GM12878 (cell line): ENCODE measurements around the gene CDH4. TPM values are rescaled to one million over a fixed set of nuclear protein-coding genes. Genes with fewer than 3 reads are reported as not detected.

Experiments
- ATAC-seq: fragments of 200-7000 bp; cut with Tn5 transposase; 3 replicates; pipeline ENCODE4 v1.9.1; 2020; ENCODE audit warnings: mild to moderate bottlenecking, moderate library complexity
- BruUV-seq: library from RNA; stranded (reverse); fragments of 400-500 nt; replicated peaks from 2 replicates; lab custom pipeline; 2021; lab: Mats Ljungman, UMichigan
- CTCF ChIA-PET: fragments of 300-600 bp; sonication (Branson Sonifier 250); formaldehyde crosslinking; extraction: SDS; loops from one replicate; lab custom pipeline; 2021; ENCODE audit warnings: inconsistent platforms; lab: Yijun Ruan, JAX
- POLR2A ChIA-PET: fragments of 350-600 bp; formaldehyde crosslinking; extraction: SDS; loops from one replicate; lab custom pipeline; 2021; ENCODE audit warnings: inconsistent platforms; lab: Charles Lee
- RAD21 ChIA-PET: fragments of 300-600 bp; sonication (Branson Sonifier 250); formaldehyde crosslinking; loops from one replicate; lab custom pipeline; 2023; ENCODE audit warnings: antibody characterized with exemption; ENCODE audit not compliant: unreplicated experiment; lab: Charles Lee
- SMC1A ChIA-PET: fragments of 300-600 bp; sonication (Branson Sonifier 250); formaldehyde crosslinking; loops from one replicate; lab custom pipeline; 2023; ENCODE audit not compliant: unreplicated experiment, uncharacterized antibody; lab: Charles Lee
- DNase-seq: peaks from one replicate; pipeline ENCODE4 v3.0.0-alpha.2; 2011; ENCODE audit warnings: low read depth, low spot score
- FAIRE-seq: peaks from 3 replicates; lab custom pipeline; 2011; peaks lifted over from hg19 to GRCh38; lab: Jason Lieb, UNC
- H2AFZ ChIP-seq: 2 replicates; pipeline ENCODE4 v1.6.0; 2011; ENCODE audit warnings: low read depth, low read length, control low read depth; ENCODE audit not compliant: control insufficient read depth
- H3K27ac ChIP-seq: 2 replicates; pipeline ENCODE4 v1.5.1; 2011; ENCODE audit warnings: control low read depth; ENCODE audit not compliant: control insufficient read depth, insufficient read depth
- H3K27me3 ChIP-seq, 2 experiments: replicated peaks in 1 of 2; 2 replicates each; pipeline versions ENCODE4 v1.6.0 to v1.6.1; 2011; ENCODE audit warnings: low read length in 1 of 2; ENCODE audit not compliant: control insufficient read depth in 2 of 2, insufficient read depth in 2 of 2
- H3K36me3 ChIP-seq, 2 experiments: 2 replicates each; pipeline ENCODE4 v1.5.1; 2011; ENCODE audit warnings: low read length in 1 of 2; ENCODE audit not compliant: control insufficient read depth in 2 of 2, insufficient read depth in 2 of 2
- H3K4me1 ChIP-seq: 2 replicates; pipeline ENCODE4 v1.6.1; 2011; ENCODE audit warnings: mild to moderate bottlenecking, low read length, moderate library complexity, mixed read lengths; ENCODE audit not compliant: control insufficient read depth, insufficient read depth
- H3K4me2 ChIP-seq: 2 replicates; pipeline ENCODE4 v1.6.0; 2011; ENCODE audit warnings: control low read depth; ENCODE audit not compliant: control insufficient read depth, insufficient read depth
- H3K4me3 ChIP-seq: fragments of 200-600 bp; sonication (generic); 2 replicates; pipeline ENCODE4 v1.5.1; 2016
- H3K79me2 ChIP-seq: 2 replicates; pipeline ENCODE4 v1.6.0; 2011; ENCODE audit warnings: low read length; ENCODE audit not compliant: control insufficient read depth, insufficient read depth
- H3K9ac ChIP-seq: 2 replicates; pipeline ENCODE4 v1.8.0; 2011; ENCODE audit warnings: low read length, control low read depth, mixed read lengths; ENCODE audit not compliant: control insufficient read depth, insufficient read depth
- H3K9me3 ChIP-seq: replicated peaks from 3 replicates; pipeline ENCODE4 v1.5.1; 2011; ENCODE audit warnings: mild to moderate bottlenecking, low read length; ENCODE audit not compliant: control insufficient read depth, insufficient read depth
- H4K20me1 ChIP-seq: 2 replicates; pipeline ENCODE4 v1.6.0; 2011; ENCODE audit not compliant: control insufficient read depth, insufficient read depth
- ATF7 ChIP-seq: fragments of 450-650 bp; IDR thresholded peaks from 2 replicates; pipeline ENCODE4 v1.6.1; 2016; ENCODE audit warnings: low read depth, mild to moderate bottlenecking
- GATAD2B ChIP-seq: fragments of 450-650 bp; conservative IDR thresholded peaks from 2 replicates; pipeline ENCODE4 v1.6.1; 2017; ENCODE audit warnings: low read depth, mild to moderate bottlenecking, moderate library complexity
- HCFC1 ChIP-seq: fragments of 150-350 bp; IDR thresholded peaks from 2 replicates; pipeline ENCODE4 v1.6.1; 2014; ENCODE audit warnings: low read length
- HSF1 ChIP-seq: fragments of 150-350 bp; IDR thresholded peaks from 2 replicates; pipeline ENCODE4 v1.6.1; 2014; ENCODE audit warnings: mild to moderate bottlenecking, low read depth, low read length
- KAT2A ChIP-seq: conservative IDR thresholded peaks from 2 replicates; pipeline ENCODE4 v1.6.1; 2011; ENCODE audit warnings: low read depth, low read length; ENCODE audit not compliant: control insufficient read depth
- NFXL1 ChIP-seq: fragments of 450-650 bp; IDR thresholded peaks from 2 replicates; pipeline ENCODE4 v1.6.1; 2017; ENCODE audit warnings: antibody characterized with exemption, mild to moderate bottlenecking, borderline replicate concordance
- NFYA ChIP-seq: IDR thresholded peaks from 2 replicates; pipeline ENCODE4 v1.6.1; 2011; ENCODE audit warnings: low read depth, mild to moderate bottlenecking, low read length, improper control_type of control experiment, borderline replicate concordance
- NFYB ChIP-seq: IDR thresholded peaks from 2 replicates; pipeline ENCODE4 v1.6.1; 2011; ENCODE audit warnings: low read depth, mild to moderate bottlenecking, low read length, improper control_type of control experiment, moderate library complexity; ENCODE audit not compliant: insufficient read depth
- RUNX3 ChIP-seq: IDR thresholded peaks from 2 replicates; pipeline ENCODE4 v1.6.1; 2012; ENCODE audit warnings: low read length, inconsistent platforms
- SPI1 ChIP-seq: IDR thresholded peaks from 2 replicates; pipeline ENCODE4 v1.6.1; 2011; ENCODE audit warnings: low read depth, mild to moderate bottlenecking, low read length, moderate library complexity, borderline replicate concordance; ENCODE audit not compliant: insufficient read depth
- TARDBP ChIP-seq: IDR thresholded peaks from 2 replicates; pipeline ENCODE4 v1.6.1; 2016; ENCODE audit warnings: borderline replicate concordance
- TBL1XR1 ChIP-seq: IDR thresholded peaks from 2 replicates; pipeline ENCODE4 v1.6.1; 2012; ENCODE audit warnings: low read depth, low read length, improper control_type of control experiment
- TCF7 ChIP-seq: IDR thresholded peaks from 2 replicates; pipeline ENCODE4 v1.6.1; 2014; ENCODE audit warnings: antibody characterized with exemption, borderline replicate concordance
- ZNF207 ChIP-seq: fragments of 450-650 bp; IDR thresholded peaks from 2 replicates; pipeline ENCODE4 v1.6.1; 2014; ENCODE audit warnings: antibody characterized with exemption, mild to moderate bottlenecking, borderline replicate concordance
- ZNF622 ChIP-seq: fragments of 450-650 bp; IDR thresholded peaks from 2 replicates; pipeline ENCODE4 v1.6.1; 2017; ENCODE audit warnings: mild to moderate bottlenecking, inconsistent platforms
- ZZZ3 ChIP-seq: IDR thresholded peaks from 2 replicates; pipeline ENCODE4 v1.6.1; 2011; ENCODE audit warnings: low read depth; ENCODE audit not compliant: control insufficient read depth, insufficient read length
- WGBS: methylation state at CpG from one replicate; pipeline ENCODE4 v1.1.6; 2016; ENCODE audit warnings: low lambda C conversion rate; ENCODE audit not compliant: insufficient replicate concordance, insufficient coverage; ENCODE audit errors: missing lambda C conversion rate; 5-methylcytosine and 5-hydroxymethylcytosine counted together
- in situ Hi-C: fragments of 300-500 bp; cut with MboI; formaldehyde crosslinking; loops from 9 replicates; pipeline ENCODE4 v1.14.3; 2018; ENCODE audit warnings: mixed read lengths
- intact Hi-C: fragments of 100-400 bp; cut with micrococcal nuclease; formaldehyde crosslinking; loops from one replicate; pipeline ENCODE4 v1.14.2; 2022; ENCODE audit not compliant: unreplicated experiment
- polyA plus RNA-seq, 11 experiments: library from polyadenylated mRNA; depleted of rRNA in 4 of 11; unstranded in 6 of 11; stranded (reverse) in 5 of 11; fragments of >200 nt; fragmentation: Nextera tagmentation in 4 of 11; fragmentation: Illumina TruSeq in 1 of 11; extraction: Ambion mirVana in 4 of 11; extraction: Trizol in 1 of 11; gene quantifications; 1 replicate in 1 of 11; 2 replicates in 10 of 11; pipeline versions ENCODE4 v1.2.1 to v1.2.3, GENCODE V29; 2011 to 2016; ENCODE audit warnings: inconsistent platforms in 2 of 11, missing spikeins in 2 of 11, low read depth in 1 of 11
- total RNA-seq, 4 experiments: library from RNA; depleted of rRNA in 3 of 4; stranded (reverse); fragments of >200 nt in 3 of 4; fragmentation: Illumina TruSeq in 1 of 4; extraction: Trizol in 1 of 4; gene quantifications; 2 replicates each; pipeline versions ENCODE4 v1.2.1 to v1.2.3, GENCODE V29; 2013 to 2021

Gene CDH4
- total and polyA plus RNA-seq, 10 of the 15 experiments (the other 5 are each of a cell fraction or from before 2014, with no cell fraction given): not detected

DNA sequence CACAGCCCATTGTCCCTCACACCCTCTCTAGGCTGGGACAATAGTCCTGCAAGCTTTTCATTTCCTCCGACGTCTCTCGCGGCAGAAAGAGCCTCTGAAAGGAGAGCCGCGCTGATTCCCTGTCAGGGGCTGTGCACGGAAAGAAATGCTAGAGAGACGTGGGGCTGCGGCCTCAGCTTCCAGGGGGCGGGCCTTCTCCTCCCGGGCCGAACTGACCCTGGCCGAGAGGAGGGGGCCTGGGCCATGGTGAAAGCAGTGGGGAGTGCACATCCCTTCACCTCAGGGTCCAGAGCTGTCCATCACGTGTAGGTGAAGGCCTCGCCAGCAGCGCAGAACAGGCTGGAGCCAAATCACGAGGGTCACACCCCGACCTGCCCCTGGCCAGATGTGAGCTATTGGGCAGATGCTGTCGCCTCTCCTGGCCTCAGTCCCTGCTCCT is 593.2 kb downstream of the CDH4 start:
- DNase-seq: no peak
- Histone ChIP-seq H3K79me2 (no peaks in the 10 kb centered on the region), H3K9me3 (no peaks in the 10 kb centered on the region), H3K9ac (no peak overlapping the region), H2AFZ (no peak overlapping the region), H4K20me1 (no peaks in the 10 kb centered on the region), H3K4me3 (no peak overlapping the region), H3K27ac (no peak overlapping the region), H3K36me3 (no peaks in the 10 kb centered on the region), H3K4me1 (no peaks in the 10 kb centered on the region), H3K27me3 (no peaks in the 10 kb centered on the region), H3K4me2 (no peak overlapping the region)
- no peak for FAIRE-seq
- SMC1A ChIA-PET: no interaction called here
- intact Hi-C loops: no loop called here
- POLR2A ChIA-PET: no interaction called here
- CTCF ChIA-PET: no interaction called here
- RAD21 ChIA-PET: no interaction called here
- TF ChIP-seq GATAD2B: no peak
- no peak for TF ChIP-seq TARDBP
- TF ChIP-seq NFXL1: no peak
- no peak for TF ChIP-seq RUNX3
- TF ChIP-seq KAT2A: no peak
- no peak for TF ChIP-seq TBL1XR1
- TF ChIP-seq SPI1: no peak
- TF ChIP-seq NFYB: no peak
- no peak for TF ChIP-seq ZZZ3
- no peak for TF ChIP-seq ZNF207
- no peak for ATAC-seq
- WGBS: 45% methylated on average over 19 of the region's 19 CpGs
- no TSS peak for BruUV-seq
- in situ Hi-C loops: loop anchor here (5.0 to 25.0 kb wide), 3 partner anchors 48 to 858 kb away; no protein-coding TSS in a partner anchor

GRCh38 chr20:61846074-61846473 is 594.0 kb downstream of the CDH4 start:
- RAD21 ChIA-PET: no interaction called here
- BruUV-seq: no TSS peak
- no peak for TF ChIP-seq HCFC1
- no peak for TF ChIP-seq HSF1
- TF ChIP-seq NFYA: no peak
- TF ChIP-seq TCF7: no peak
- TF ChIP-seq ATF7: no peak
- no peak for TF ChIP-seq ZNF622

More at GRCh38 chr20:61846074-61846473, 594.0 kb downstream of the CDH4 start:
- Histone ChIP-seq H3K36me3 (no peaks in the 10 kb centered on the region), H3K79me2 (no peaks in the 10 kb centered on the region), H3K4me2 (no peak overlapping the region), H3K27ac (no peak overlapping the region), H3K27me3 (no peaks in the 10 kb centered on the region), H3K4me3 (no peak overlapping the region), H4K20me1 (no peaks in the 10 kb centered on the region), H3K4me1 (no peaks in the 10 kb centered on the region), H2AFZ (no peak overlapping the region), H3K9ac (no peak overlapping the region), H3K9me3 (no peaks in the 10 kb centered on the region)
- 52% methylated on average over 15 of the region's 15 CpGs for WGBS
- DNase-seq (no peak), ATAC-seq (no peak), FAIRE-seq (no peak)
- ChIA-PET POLR2A (no interaction called here), SMC1A (no interaction called here), CTCF (no interaction called here)
- in situ Hi-C loops (loop anchor here (5.0 to 25.0 kb wide), 3 partner anchors 49 to 859 kb away; no protein-coding TSS in a partner anchor), intact Hi-C loops (no loop called here)
